HG02798 (cell line): Measurements from ENCODE around the gene DYNC2LI1.
"Not testable (repeated sequence)": the region's sequence is repeated elsewhere in the genome, so short reads cannot be mapped to it uniquely, and the experiment has no call there.

Experiments
- ATAC-seq: cut with Tn5 transposase; IDR thresholded peaks from one replicate; pipeline ENCODE4 v1.9.1; 2021; ENCODE audit warnings: mild to moderate bottlenecking; ENCODE audit not compliant: unreplicated experiment, poor library complexity

Gene DYNC2LI1

DNA sequence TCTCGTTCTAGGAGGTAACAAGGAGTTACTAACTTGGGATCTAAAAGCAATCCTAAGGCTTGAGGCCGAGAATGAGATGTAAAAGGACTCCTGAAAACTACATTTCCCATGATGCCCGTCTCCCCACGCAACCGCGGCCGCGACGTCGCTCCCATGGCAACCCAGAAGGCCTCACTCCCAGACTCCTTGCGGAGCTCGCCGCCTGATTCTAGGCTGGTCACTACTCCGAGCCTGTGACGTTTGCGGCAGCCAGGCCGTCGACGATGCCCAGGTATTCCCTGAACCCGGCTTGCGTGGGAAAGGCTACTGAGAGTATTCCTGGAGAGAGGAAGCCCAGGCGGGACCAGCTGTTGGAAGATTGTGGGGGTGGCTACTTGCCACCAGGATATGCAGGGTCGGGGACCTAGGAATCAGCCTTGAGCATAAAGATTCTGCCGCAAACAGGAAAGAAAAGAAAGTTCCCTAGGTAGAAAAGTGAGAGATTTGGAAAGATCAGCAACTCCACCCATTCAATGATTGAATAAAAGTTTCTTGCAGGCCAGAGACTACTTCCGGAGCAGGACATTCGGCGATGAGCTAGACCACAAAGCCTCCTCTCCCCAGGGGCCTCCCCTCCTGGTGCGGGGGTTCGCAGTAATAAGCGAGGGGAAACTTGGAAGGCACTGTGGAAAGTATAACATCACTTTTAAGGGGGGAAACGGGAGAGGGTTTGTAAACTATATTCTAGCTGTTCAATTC is at the start of gene DYNC2LI1:
Gene DYNC2LI1 (plus strand): TSS at position 164 of the 738 bp plus-strand sequence. CDS start 100 bp downstream, at position 264.
- peak; percentile 100 for ATAC-seq

DNA sequence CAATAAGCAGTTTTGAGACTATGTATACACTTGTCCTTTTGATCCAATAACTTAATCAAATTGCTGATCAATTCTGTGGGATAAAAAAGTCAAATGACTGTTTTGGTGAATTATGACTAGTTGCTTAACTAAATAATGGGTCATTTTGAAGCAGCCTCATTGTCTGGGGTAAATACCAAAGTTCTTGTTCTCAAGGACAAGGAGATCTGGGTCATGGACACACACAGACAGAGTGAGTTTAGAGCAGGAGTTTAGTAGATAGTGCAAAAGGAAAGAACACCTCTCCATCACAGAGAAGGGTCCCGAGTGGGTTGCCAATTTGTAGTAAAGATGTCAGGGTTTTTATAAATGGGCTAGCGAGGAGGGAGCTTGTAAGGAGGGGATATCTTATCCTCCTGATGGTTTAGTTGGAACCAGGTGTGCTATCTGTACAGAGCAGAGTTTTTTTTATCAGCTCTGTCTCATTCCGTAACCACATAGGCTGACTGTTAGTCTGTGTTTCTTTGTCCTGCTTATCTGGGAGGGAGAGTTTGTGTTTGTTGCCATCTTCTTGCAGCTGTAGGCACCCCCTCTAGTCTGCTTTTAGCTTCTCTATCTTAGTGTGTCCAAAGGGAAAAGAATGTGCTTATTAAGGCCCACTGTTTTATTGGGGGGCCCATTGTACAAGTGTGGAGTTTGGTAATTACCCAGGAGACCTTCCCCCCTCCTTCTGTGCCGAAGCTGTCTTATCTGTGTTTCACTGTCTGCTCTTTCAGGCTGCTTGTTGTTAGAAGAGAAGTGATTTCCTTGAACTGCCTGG is 48.9 kb upstream of the DYNC2LI1 start:
- no peak for ATAC-seq

GRCh38 chr2:43725711-43726246 is 48.1 kb upstream of the DYNC2LI1 start:
- no peak for ATAC-seq

GRCh38 chr2:43726961-43727633 is 46.7 kb upstream of the DYNC2LI1 start:
- not testable (repeated sequence) for ATAC-seq

GRCh38 chr2:43727634-43728014 is 46.2 kb upstream of the DYNC2LI1 start:
- no peak for ATAC-seq

- no peak for ATAC-seq
These were observed 44.2 kb upstream of the DYNC2LI1 start for GRCh38 chr2:43729491-43730174.

DNA sequence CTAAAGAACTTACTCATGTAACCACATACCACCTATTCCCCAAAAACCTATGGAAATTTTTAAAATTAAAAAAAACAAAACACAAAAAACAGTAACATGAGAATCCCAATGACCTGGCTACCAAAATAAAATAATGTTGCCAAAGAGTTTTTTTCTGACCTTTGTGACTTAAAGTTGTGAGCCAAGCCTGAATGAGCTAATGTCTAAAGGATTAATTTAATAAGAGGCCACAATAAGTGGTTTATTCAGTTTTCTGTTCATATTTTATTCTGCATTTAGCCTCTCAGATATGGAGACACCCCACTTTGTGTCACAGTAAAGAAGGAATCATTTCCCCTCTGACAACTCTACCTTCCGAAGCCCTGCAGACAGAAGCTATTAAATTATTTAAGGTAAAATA is 42.6 kb upstream of the DYNC2LI1 start:
- ATAC-seq, result no peak

GRCh38 chr2:43736637-43737036 is 37.2 kb upstream of the DYNC2LI1 start:
- ATAC-seq, result no peak

DNA sequence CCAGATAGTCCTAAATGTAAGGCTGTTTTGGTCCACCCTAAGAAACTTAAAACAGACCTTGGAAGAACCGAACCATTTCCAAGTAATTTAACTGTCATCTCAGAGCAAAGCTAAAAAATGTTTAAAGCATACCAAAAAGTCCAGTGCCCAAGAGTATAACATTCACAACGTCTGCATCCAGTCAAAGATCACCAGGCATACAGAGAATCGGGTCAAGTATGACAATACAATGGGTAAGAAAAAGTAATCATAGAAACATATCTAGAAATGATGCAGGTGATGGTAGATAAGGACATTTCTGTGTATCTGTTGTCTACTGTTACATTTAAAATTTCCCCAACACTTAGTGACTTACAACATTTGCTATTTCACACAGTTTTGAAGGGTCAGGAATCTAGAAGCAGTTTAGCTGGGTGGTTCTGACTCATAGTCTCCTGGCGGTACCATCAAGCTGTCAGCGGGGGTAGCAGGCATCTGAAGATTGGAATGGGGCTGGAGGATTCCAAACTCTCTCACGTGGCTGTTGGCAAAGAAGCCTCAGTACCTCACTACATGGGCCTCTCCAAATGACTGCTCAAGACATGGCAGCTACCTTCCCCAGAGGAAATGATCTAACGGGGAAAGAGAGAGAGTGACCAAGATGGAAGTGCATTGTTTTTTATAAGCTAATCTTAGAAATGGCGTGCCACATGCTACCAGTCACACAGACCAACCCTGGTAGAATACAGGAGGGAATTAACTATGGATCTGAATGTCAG is 36.6 kb upstream of the DYNC2LI1 start:
- ATAC-seq, result no peak

- ATAC-seq, result no peak
These were observed 36.0 kb upstream of the DYNC2LI1 start for GRCh38 chr2:43737855-43738254.

GRCh38 chr2:43738257-43738656 is 35.6 kb upstream of the DYNC2LI1 start:
- no peak for ATAC-seq

- ATAC-seq, result no peak
These were observed 30.1 kb upstream of the DYNC2LI1 start for GRCh38 chr2:43743706-43744105.

GRCh38 chr2:43745457-43745856 is 28.4 kb upstream of the DYNC2LI1 start:
- ATAC-seq, result no peak

GRCh38 chr2:43748333-43748732 is 25.5 kb upstream of the DYNC2LI1 start:
- no peak for ATAC-seq

DNA sequence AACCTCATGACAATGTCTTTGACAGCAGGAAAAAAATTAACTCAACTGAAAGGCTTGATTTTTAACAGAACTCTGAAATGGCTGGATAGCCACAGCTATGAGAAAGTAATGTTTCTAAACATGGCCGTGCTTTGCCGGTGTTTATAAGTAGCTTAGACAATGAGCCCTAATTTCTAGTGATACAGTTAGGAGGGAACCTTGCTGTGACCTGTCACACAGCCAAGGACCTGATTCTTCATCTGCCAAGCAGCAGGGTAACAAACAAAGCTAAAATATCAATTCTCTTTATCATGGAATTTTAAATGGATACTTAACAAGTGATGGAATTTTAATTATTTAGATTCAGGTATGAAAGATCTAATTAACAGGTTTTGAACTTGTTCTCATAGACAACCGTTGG is 24.3 kb upstream of the DYNC2LI1 start:
- ATAC-seq, result no peak

- ATAC-seq, result no peak
These were observed 22.3 kb upstream of the DYNC2LI1 start for GRCh38 chr2:43751476-43751990.

DNA sequence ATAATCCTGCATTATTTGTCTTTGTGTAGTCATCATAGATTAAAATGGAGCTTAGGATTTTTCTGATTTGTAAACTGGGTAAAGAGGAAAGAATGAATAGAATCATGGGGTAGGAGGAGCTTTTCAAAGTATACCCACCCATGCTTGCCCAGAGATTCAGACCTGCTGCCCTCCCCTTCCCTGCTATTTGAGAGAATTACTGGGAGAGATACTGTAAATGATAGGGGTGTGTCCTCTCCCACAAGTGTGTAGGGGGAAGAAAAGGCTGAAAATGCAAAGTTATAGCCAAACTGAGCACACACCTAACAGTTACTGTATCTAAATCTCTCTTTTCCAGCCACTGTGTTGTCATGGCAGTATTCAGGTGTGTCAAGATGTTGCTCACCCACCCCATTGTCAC is 21.5 kb upstream of the DYNC2LI1 start:
- no peak for ATAC-seq

- no peak for ATAC-seq
These were observed 19.7 kb upstream of the DYNC2LI1 start for GRCh38 chr2:43754180-43754579.

- ATAC-seq, result no peak
These were observed 15.1 kb upstream of the DYNC2LI1 start for GRCh38 chr2:43758739-43759138.
